OCI-LY7 (cell line): Measurements from ENCODE around the gene PRKD1. TPM values are rescaled to one million over a fixed set of nuclear protein-coding genes. Genes with fewer than 3 reads are reported as not detected.

Experiments
- BruUV-seq: library from RNA; stranded (reverse); fragments of 400-500 nt; replicated peaks from 2 replicates; lab custom pipeline; 2021; lab: Mats Ljungman, UMichigan
- CTCF ChIA-PET: fragments of 300-600 bp; sonication (Branson Sonifier 250); formaldehyde crosslinking; loops from one replicate; lab custom pipeline; 2022; ENCODE audit warnings: antibody characterized with exemption; ENCODE audit not compliant: unreplicated experiment; lab: Charles Lee
- POLR2A ChIA-PET: fragments of 300-600 bp; sonication (Branson Sonifier 250); formaldehyde crosslinking; loops from one replicate; lab custom pipeline; 2022; ENCODE audit warnings: antibody characterized with exemption; lab: Charles Lee
- DNase-seq: peaks from one replicate; pipeline ENCODE4 v3.0.0-alpha.2; 2015; ENCODE audit warnings: low spot score
- H2AFZ ChIP-seq: fragments of 200-600 bp; sonication (generic), shearing (Covaris generic); 2 replicates; pipeline ENCODE4 v1.6.1; 2014; ENCODE audit warnings: mild to moderate bottlenecking, antibody characterized with exemption, low read length, moderate library complexity
- H3K27ac ChIP-seq: fragments of 200-600 bp; sonication (generic); 2 replicates; pipeline ENCODE4 v1.5.1; 2014; ENCODE audit warnings: mixed run types, low read depth, mild to moderate bottlenecking, moderate library complexity, low read length, inconsistent platforms; ENCODE audit not compliant: poor library complexity, severe bottlenecking
- H3K36me3 ChIP-seq: fragments of 200-600 bp; sonication (generic); 2 replicates; pipeline ENCODE4 v1.6.1; 2014; ENCODE audit warnings: mild to moderate bottlenecking, antibody characterized with exemption, low read length, moderate library complexity, mixed read lengths; ENCODE audit not compliant: insufficient read depth
- H3K4me1 ChIP-seq: fragments of 200-600 bp; sonication (generic); 2 replicates; pipeline ENCODE4 v1.5.1; 2014; ENCODE audit warnings: mild to moderate bottlenecking, low read length; ENCODE audit not compliant: insufficient read depth, poor library complexity, severe bottlenecking
- H3K4me2 ChIP-seq: fragments of 200-600 bp; sonication (generic); 2 replicates; pipeline ENCODE4 v1.6.1; 2014; ENCODE audit warnings: mild to moderate bottlenecking, low read length
- H3K4me3 ChIP-seq: fragments of 200-600 bp; sonication (generic); 2 replicates; pipeline ENCODE4 v1.5.1; 2014; ENCODE audit warnings: mild to moderate bottlenecking, low read depth, low read length; ENCODE audit not compliant: poor library complexity, severe bottlenecking
- H3K79me2 ChIP-seq: fragments of 200-600 bp; sonication (generic); 2 replicates; pipeline ENCODE4 v1.6.1; 2016; ENCODE audit warnings: low read depth, mild to moderate bottlenecking, low read length, moderate library complexity, mixed read lengths; ENCODE audit not compliant: insufficient read depth
- H3K9me2 ChIP-seq: fragments of 200-600 bp; sonication (generic); 2 replicates; pipeline ENCODE4 v1.6.1; 2016; ENCODE audit warnings: mild to moderate bottlenecking, low read length, mixed read lengths; ENCODE audit not compliant: insufficient read depth
- H3K9me3 ChIP-seq: fragments of 200-600 bp; sonication (generic); 2 replicates; pipeline ENCODE4 v1.6.1; 2014; ENCODE audit warnings: mild to moderate bottlenecking, mixed run types, low read length, mixed read lengths
- H4K20me1 ChIP-seq: fragments of 200-600 bp; sonication (generic); 2 replicates; pipeline ENCODE4 v1.6.1; 2014; ENCODE audit warnings: mild to moderate bottlenecking, antibody characterized with exemption, low read length, moderate library complexity, mixed read lengths; ENCODE audit not compliant: insufficient read depth
- EZH2phosphoT487 ChIP-seq: fragments of 200-600 bp; sonication (generic); IDR thresholded peaks from 2 replicates; pipeline ENCODE4 v1.6.1; 2018; ENCODE audit warnings: low read depth, borderline replicate concordance, mild to moderate bottlenecking, mixed run types, antibody characterized with exemption, low read length, moderate library complexity, mixed read lengths
- intact Hi-C: fragments of 100-400 bp; cut with micrococcal nuclease; formaldehyde crosslinking; loops from one replicate; pipeline ENCODE4 v1.10.0; 2022; ENCODE audit not compliant: unreplicated experiment
- total RNA-seq, 2 experiments: library from RNA; depleted of rRNA in 1 of 2; stranded (reverse); fragments of >200 nt in 1 of 2; shearing (Covaris generic) in 1 of 2; gene quantifications; 2 replicates each; pipeline ENCODE4 v1.2.3, GENCODE V29; 2014 to 2022
- TF ChIP-seq, protein P1 (sequence below): fragments of 200-600 bp; sonication (generic); conservative IDR thresholded peaks from 2 replicates; pipeline ENCODE4 v1.5.1; 2014; ENCODE audit warnings: mild to moderate bottlenecking, antibody characterized with exemption, low read length, moderate library complexity, mixed read lengths

The PRKD1 gene
- total RNA-seq, 2 experiments from 2014 or later: not detected

DNA sequence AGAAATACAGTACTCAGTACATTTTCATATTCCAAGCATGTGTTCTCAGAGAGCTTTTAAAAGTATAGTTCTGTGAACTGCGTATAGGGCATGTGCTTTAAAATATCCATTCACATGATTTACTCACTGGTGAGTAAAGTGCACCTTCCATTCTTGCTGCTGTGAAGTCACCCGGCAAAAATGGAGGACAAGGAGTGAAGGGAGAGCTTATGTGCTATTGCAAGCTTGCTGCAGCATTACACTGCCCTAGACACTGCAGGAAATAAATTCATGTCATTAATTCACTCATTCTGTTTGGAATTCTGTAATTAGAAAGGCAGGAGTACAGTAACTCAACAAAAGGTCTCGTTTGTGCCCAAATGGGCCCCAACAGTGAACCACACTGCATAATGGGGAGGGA is 347.8 kb downstream of the PRKD1 start:
- ChIA-PET POLR2A (no interaction called here), CTCF (no interaction called here)
- TF ChIP-seq EZH2phosphoT487: no peak
- TF ChIP-seq, protein P1, sequence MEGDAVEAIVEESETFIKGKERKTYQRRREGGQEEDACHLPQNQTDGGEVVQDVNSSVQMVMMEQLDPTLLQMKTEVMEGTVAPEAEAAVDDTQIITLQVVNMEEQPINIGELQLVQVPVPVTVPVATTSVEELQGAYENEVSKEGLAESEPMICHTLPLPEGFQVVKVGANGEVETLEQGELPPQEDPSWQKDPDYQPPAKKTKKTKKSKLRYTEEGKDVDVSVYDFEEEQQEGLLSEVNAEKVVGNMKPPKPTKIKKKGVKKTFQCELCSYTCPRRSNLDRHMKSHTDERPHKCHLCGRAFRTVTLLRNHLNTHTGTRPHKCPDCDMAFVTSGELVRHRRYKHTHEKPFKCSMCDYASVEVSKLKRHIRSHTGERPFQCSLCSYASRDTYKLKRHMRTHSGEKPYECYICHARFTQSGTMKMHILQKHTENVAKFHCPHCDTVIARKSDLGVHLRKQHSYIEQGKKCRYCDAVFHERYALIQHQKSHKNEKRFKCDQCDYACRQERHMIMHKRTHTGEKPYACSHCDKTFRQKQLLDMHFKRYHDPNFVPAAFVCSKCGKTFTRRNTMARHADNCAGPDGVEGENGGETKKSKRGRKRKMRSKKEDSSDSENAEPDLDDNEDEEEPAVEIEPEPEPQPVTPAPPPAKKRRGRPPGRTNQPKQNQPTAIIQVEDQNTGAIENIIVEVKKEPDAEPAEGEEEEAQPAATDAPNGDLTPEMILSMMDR: no peak
- no peaks in the 10 kb centered on the region for H4K20me1 ChIP-seq
- no peak overlapping the region for H3K27ac ChIP-seq
- H3K4me1 ChIP-seq: no peaks in the 10 kb centered on the region
- no peaks in the 10 kb centered on the region for H3K9me3 ChIP-seq
- H3K9me2 ChIP-seq: no peaks in the 10 kb centered on the region
- DNase-seq: no peak
- no TSS peak for BruUV-seq
- no peaks in the 10 kb centered on the region for H3K36me3 ChIP-seq
- H3K4me3 ChIP-seq: no peak overlapping the region
- H3K79me2 ChIP-seq: no peaks in the 10 kb centered on the region
- intact Hi-C loops: no loop called here
- H3K4me2 ChIP-seq: no peak overlapping the region
- no peak overlapping the region for H2AFZ ChIP-seq

DNA sequence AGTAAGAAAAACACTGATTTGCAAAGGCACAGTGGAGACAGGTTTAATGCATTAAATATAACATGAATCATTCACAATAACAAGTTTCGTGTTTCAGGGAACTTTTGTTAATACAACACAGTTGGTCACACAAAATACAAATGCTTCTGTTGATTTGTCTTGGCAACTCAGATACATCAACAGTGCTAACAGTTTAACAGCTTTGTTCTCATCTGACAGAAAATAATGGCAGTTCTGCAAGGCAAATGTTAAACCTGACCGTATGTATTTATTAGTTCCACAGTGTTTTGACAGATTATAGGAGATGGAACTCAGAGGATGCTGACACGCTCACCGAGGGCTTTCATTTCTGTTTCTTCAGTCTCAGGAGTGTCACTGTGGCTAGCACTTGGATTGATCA is 350.7 kb downstream of the PRKD1 start:
- intact Hi-C loops: no loop called here

DNA sequence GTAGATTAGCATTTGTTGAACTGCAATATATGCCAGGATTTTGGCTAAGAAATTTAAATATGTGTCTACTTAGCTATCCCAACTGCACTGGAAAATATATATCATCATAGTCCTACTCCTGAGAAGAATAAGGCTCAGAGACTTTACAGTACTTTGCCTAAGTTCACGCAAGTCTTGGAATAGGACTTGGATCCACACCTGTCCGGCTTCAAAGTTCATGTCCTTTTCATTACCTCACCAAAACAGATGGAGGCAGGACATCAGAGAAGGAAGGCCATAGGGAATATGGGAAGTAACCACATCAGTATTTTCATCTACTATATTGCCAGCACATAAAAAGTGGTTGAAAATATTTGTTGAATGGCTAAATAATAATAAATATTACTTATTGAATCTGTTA is 358.5 kb downstream of the PRKD1 start:
- Histone ChIP-seq H2AFZ (no peak overlapping the region), H3K27ac (no peak overlapping the region), H3K9me3 (no peaks in the 10 kb centered on the region; the same call in 1 of the 2 replicates), H4K20me1 (no peaks in the 10 kb centered on the region), H3K4me1 (no peaks in the 10 kb centered on the region), H3K36me3 (no peaks in the 10 kb centered on the region), H3K9me2 (no peaks in the 10 kb centered on the region), H3K4me3 (no peak overlapping the region), H3K79me2 (no peaks in the 10 kb centered on the region), H3K4me2 (no peak overlapping the region)
- no TSS peak for BruUV-seq
- ChIA-PET POLR2A (no interaction called here), CTCF (no interaction called here)
- no peak for TF ChIP-seq EZH2phosphoT487
- TF ChIP-seq, protein P1: no peak
- DNase-seq: no peak
- intact Hi-C loops: no loop called here

More for the DNA sequence above, 350.7 kb downstream of the PRKD1 start:
- Histone ChIP-seq H3K4me1 (no peaks in the 10 kb centered on the region), H3K4me3 (no peak overlapping the region), H3K36me3 (no peaks in the 10 kb centered on the region), H3K79me2 (no peaks in the 10 kb centered on the region), H4K20me1 (no peaks in the 10 kb centered on the region), H3K9me3 (no peaks in the 10 kb centered on the region), H3K4me2 (no peak overlapping the region), H2AFZ (no peak overlapping the region), H3K27ac (no peak overlapping the region), H3K9me2 (no peaks in the 10 kb centered on the region)
- ChIA-PET CTCF (no interaction called here), POLR2A (no interaction called here)
- BruUV-seq: no TSS peak
- no peak for DNase-seq
- TF ChIP-seq, protein P1: no peak
- no peak for TF ChIP-seq EZH2phosphoT487
